Left lung (tissue), 10 donors: Measurements from ENCODE around the gene CBX1. TPM values are rescaled to one million over a fixed set of nuclear protein-coding genes. Genes with fewer than 3 reads are reported as not detected.

Experiments
- ATAC-seq: fragments of 200-7000 bp; cut with Tn5 transposase; one replicate; pipeline ENCODE4 v1.9.1; 2020; ENCODE audit warnings: moderate library complexity
- DNase-seq, 4 donors: peaks; one replicate each; pipeline ENCODE4 v3.0.0-alpha.2; 2013 to 2020
- H3K27ac ChIP-seq, 2 donors: fragments of 200-600 bp; sonication (generic) in 1 of 2; one replicate each; pipeline versions ENCODE4 v1.5.0 to v1.8.0; 2020 to 2021
- H3K27me3 ChIP-seq, 2 donors: fragments of 200-600 bp; sonication (generic) in 1 of 2; one replicate each; pipeline versions ENCODE4 v1.5.0 to v1.8.0; 2020 to 2021
- H3K36me3 ChIP-seq, 2 donors: fragments of 200-600 bp; sonication (generic) in 1 of 2; one replicate each; pipeline versions ENCODE4 v1.5.0 to v1.8.0; 2020 to 2021
- H3K4me1 ChIP-seq, 2 donors: fragments of 200-600 bp; one replicate each; pipeline ENCODE4 v1.8.0; 2021
- H3K4me3 ChIP-seq, 2 donors: fragments of 200-600 bp; sonication (generic) in 1 of 2; one replicate each; pipeline versions ENCODE4 v1.5.0 to v1.8.0; 2020 to 2021; ENCODE audit warnings: mild to moderate bottlenecking in 1 of 2
- H3K9me3 ChIP-seq, 2 donors: fragments of 200-600 bp; sonication (generic) in 1 of 2; one replicate each; pipeline versions ENCODE4 v1.5.0 to v1.8.0; 2020 to 2021
- intact Hi-C, 2 donors: fragments of 100-400 bp; cut with DNase I; formaldehyde crosslinking; loops; one replicate each; pipeline versions ENCODE4 v1.11.2 to v1.14.2; 2022
- polyA plus RNA-seq, 6 donors: library from polyadenylated mRNA; unstranded; fragments of 120-200 nt; gene quantifications; one replicate each; pipeline ENCODE4 v1.2.1, GENCODE V29; 2013; ENCODE audit not compliant: insufficient read length in 6 of 6
- total RNA-seq, 2 donors: library from RNA; stranded (reverse); fragmentation: NEBNext Ultra II Directional; extraction: Animal tissue kit (Norgen Biotek cat#: 25700); gene quantifications; one replicate each; pipeline ENCODE4 v1.2.1, GENCODE V29; 2021
- TF ChIP-seq, protein P1 (sequence below), 2 donors: fragments of 200-600 bp; sonication (generic) in 1 of 2; IDR thresholded peaks; one replicate each; pipeline versions ENCODE4 v1.5.0 to v1.8.0; 2021; ENCODE audit warnings: antibody characterized with exemption in 2 of 2
- donor health status: DM: no; HTN: yes; CAD: no.
- donor health status: DM: no; HTN: no; CAD: no.

CBX1 gene
- total and polyA plus RNA-seq, 8 donors = 43.0 to 213 (median 165) TPM

DNA sequence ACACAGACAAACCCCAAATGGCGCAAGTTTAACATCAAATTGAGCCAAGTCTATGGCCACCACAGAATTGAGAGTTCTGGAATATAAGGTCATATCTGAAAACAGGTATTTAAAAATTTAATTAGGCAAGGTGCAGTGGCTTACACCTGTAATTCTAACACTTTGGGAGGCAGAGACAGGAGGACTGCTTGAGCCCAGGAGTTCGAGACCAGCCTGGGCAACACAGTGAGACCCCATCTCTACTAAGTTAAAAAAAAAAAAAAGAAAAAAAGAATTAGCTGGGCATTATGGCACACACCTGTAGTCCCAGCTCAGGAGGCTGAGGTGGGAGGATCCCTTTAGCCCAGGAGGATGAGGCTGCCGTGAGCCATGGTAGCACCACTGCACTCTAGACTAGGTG is 34.0 kb downstream of the CBX1 start:
- Histone ChIP-seq H3K4me1 (peaks cover 0 to 4% of the 10 kb centered on the region in 2 donors), H3K9me3 (no peaks in the 10 kb centered on the region), H3K4me3 (no peak overlapping the region), H3K27ac (no peak overlapping the region), H3K36me3 (peaks cover 0 to 87% of the 10 kb centered on the region in 2 donors), H3K27me3 (no peaks in the 10 kb centered on the region)
- intact Hi-C loops = no loop called here
- DNase-seq (no peak), ATAC-seq (no peak)
- TF ChIP-seq, protein P1, sequence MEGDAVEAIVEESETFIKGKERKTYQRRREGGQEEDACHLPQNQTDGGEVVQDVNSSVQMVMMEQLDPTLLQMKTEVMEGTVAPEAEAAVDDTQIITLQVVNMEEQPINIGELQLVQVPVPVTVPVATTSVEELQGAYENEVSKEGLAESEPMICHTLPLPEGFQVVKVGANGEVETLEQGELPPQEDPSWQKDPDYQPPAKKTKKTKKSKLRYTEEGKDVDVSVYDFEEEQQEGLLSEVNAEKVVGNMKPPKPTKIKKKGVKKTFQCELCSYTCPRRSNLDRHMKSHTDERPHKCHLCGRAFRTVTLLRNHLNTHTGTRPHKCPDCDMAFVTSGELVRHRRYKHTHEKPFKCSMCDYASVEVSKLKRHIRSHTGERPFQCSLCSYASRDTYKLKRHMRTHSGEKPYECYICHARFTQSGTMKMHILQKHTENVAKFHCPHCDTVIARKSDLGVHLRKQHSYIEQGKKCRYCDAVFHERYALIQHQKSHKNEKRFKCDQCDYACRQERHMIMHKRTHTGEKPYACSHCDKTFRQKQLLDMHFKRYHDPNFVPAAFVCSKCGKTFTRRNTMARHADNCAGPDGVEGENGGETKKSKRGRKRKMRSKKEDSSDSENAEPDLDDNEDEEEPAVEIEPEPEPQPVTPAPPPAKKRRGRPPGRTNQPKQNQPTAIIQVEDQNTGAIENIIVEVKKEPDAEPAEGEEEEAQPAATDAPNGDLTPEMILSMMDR (IDR thresholded peaks at IDR 0.05) = no peak

DNA sequence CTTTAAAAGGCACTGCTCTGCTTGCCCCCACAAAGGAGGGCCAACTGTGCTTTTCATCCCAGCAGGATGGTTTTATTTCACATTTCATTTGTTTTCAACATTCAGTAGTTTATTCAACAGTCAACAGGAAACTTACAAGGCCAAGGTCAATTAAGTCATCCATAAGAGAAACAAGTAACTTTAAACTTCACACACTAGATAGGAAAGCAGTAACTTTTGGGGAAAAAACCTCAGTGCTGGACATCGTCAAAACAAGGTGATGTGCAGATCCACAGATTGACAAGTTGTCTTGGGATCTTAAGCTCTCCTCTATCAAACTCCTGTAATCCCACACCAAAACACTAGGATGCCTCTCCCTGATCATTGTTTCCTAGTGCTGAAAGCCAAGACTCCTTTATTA is 34.6 kb downstream of the CBX1 start:
- Histone ChIP-seq H3K9me3 (no peaks in the 10 kb centered on the region), H3K36me3 (peaks cover 0 to 90% of the 10 kb centered on the region in 2 donors), H3K4me1 (peaks cover 0 to 4% of the 10 kb centered on the region in 2 donors), H3K27ac (no peak overlapping the region), H3K27me3 (no peaks in the 10 kb centered on the region), H3K4me3 (no peak overlapping the region)
- DNase-seq (no peak), ATAC-seq (no peak)
- intact Hi-C loops = no loop called here
- TF ChIP-seq, protein P1 (IDR thresholded peaks at IDR 0.05) = no peak

GRCh38 chr17:48066192-48066591 is 35.1 kb downstream of the CBX1 start:
- H3K4me3 ChIP-seq = no peak overlapping the region
- TF ChIP-seq, protein P1 (IDR thresholded peaks at IDR 0.05) = no peak
- ATAC-seq (no peak), DNase-seq (no peak)
- H3K27me3 ChIP-seq = no peaks in the 10 kb centered on the region
- peaks cover 0 to 89% of the 10 kb centered on the region in 2 donors for H3K36me3 ChIP-seq
- intact Hi-C loops = no loop called here
- H3K27ac ChIP-seq = no peak overlapping the region
- peaks cover 0 to 4% of the 10 kb centered on the region in 2 donors for H3K4me1 ChIP-seq
- H3K9me3 ChIP-seq = no peaks in the 10 kb centered on the region

DNA sequence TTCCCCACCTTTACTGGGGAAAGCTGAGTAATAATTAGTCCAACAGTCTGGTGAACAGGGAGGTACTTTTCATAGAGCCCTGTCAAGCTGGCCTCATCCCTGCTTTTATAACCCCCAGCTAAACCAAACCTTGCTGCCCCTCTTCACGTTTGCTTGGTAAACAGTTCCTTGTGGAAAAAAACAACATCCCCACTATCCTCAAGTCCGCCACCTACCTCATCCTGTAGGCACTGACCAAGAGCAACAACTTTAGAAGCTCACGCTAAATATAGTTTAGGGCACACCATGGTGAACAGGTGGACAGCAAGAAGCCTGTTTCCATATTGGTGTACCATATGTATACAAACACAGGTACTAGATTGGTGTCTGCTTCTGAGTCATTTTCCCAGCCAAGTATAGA is 36.6 kb downstream of the CBX1 start:
- Histone ChIP-seq H3K4me1 (peaks cover 0 to 12% of the 10 kb centered on the region in 2 donors), H3K27ac (no peak overlapping the region), H3K27me3 (no peaks in the 10 kb centered on the region), H3K36me3 (peaks cover 0 to 91% of the 10 kb centered on the region in 2 donors), H3K9me3 (no peaks in the 10 kb centered on the region), H3K4me3 (no peak overlapping the region)
- ATAC-seq (no peak), DNase-seq (no peak)
- TF ChIP-seq, protein P1 (IDR thresholded peaks at IDR 0.05) = no peak
- intact Hi-C loops = no loop called here

DNA sequence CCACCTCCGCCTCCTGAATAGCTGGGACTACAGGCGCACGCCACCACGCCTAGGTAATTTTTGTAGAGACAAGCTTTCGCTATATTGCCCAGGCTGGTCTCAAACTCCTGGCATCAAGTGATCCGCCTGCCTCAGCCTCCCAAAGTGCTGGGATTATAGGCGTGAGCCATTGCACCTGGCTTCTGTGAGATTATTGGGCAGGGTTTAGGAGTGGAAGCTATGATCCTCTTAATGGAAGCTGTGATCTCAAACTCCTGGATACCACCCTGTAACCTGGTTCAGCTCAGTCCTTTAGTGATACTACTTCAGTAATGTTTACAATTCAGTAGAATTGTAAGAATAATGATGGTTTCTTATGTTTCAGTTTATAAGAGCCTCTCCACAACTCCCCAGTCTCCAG is 39.0 kb downstream of the CBX1 start:
- Histone ChIP-seq H3K27me3 (no peaks in the 10 kb centered on the region), H3K4me1 (peaks cover 0 to 12% of the 10 kb centered on the region in 2 donors), H3K9me3 (no peaks in the 10 kb centered on the region), H3K36me3 (peaks cover 0 to 92% of the 10 kb centered on the region in 2 donors), H3K4me3 (no peak overlapping the region), H3K27ac (no peak overlapping the region)
- intact Hi-C loops = no loop called here
- TF ChIP-seq, protein P1 (IDR thresholded peaks at IDR 0.05) = no peak
- ATAC-seq (no peak), DNase-seq (no peak)
